IMR-90 (cell line): Measurements from ENCODE around the gene SDK1. TPM values are rescaled to one million over a fixed set of nuclear protein-coding genes. Genes with fewer than 3 reads are reported as not detected.

Experiments used
- ATAC-seq: fragments of 200-7000 bp; cut with Tn5 transposase; 2 replicates; pipeline ENCODE4 v1.9.1; 2020; ENCODE audit warnings: low read depth, mild to moderate bottlenecking, moderate library complexity
- BruUV-seq: library from RNA; stranded (reverse); fragments of 400-500 nt; replicated peaks from 2 replicates; lab custom pipeline; 2021; lab: Mats Ljungman, UMichigan
- CTCF ChIA-PET: fragments of 300-600 bp; formaldehyde crosslinking; extraction: SDS; loops from one replicate; lab custom pipeline; 2021; ENCODE audit warnings: antibody characterized with exemption; lab: Yijun Ruan, JAX
- POLR2A ChIA-PET: fragments of 300-600 bp; sonication (Branson Sonifier 250); formaldehyde crosslinking; loops from one replicate; lab custom pipeline; 2022; ENCODE audit warnings: antibody characterized with exemption; ENCODE audit not compliant: unreplicated experiment; lab: Charles Lee
- DNase-seq: peaks from one replicate; pipeline ENCODE4 v3.0.0; 2013
- H2AFZ ChIP-seq: replicated peaks from 2 replicates; pipeline ENCODE3; 2013; ENCODE audit warnings: low read length, mild to moderate bottlenecking; ENCODE audit not compliant: poor library complexity
- H2AK5ac ChIP-seq: 2 replicates; pipeline ENCODE4 v1.6.1; 2013; ENCODE audit warnings: low read depth, low read length, inconsistent platforms
- H2AK9ac ChIP-seq: replicated peaks from 2 replicates; pipeline ENCODE3; 2013; ENCODE audit warnings: mild to moderate bottlenecking, low read depth, low read length, moderate library complexity; ENCODE audit not compliant: poor library complexity
- H2BK120ac ChIP-seq: 2 replicates; pipeline ENCODE4 v1.6.1; 2013; ENCODE audit warnings: low read depth, low read length, inconsistent platforms
- H2BK15ac ChIP-seq: 3 replicates; pipeline ENCODE4 v1.6.1; 2013; ENCODE audit warnings: low read depth, low read length, inconsistent platforms
- H2BK20ac ChIP-seq: 2 replicates; pipeline ENCODE4 v1.6.1; 2013; ENCODE audit warnings: low read depth, mild to moderate bottlenecking, inconsistent platforms, low read length, moderate library complexity
- H2BK5ac ChIP-seq: 2 replicates; pipeline ENCODE4 v1.6.1; 2013; ENCODE audit warnings: mild to moderate bottlenecking, low read depth, low read length, inconsistent platforms; ENCODE audit not compliant: poor library complexity, severe bottlenecking
- H3K14ac ChIP-seq: replicated peaks from 2 replicates; pipeline ENCODE4 v1.6.1; 2013; ENCODE audit warnings: low read depth, low read length, inconsistent platforms
- H3K18ac ChIP-seq: 2 replicates; pipeline ENCODE4 v1.6.1; 2013; ENCODE audit warnings: low read depth, low read length, control low read depth
- H3K23ac ChIP-seq: 2 replicates; pipeline ENCODE4 v1.6.1; 2013; ENCODE audit warnings: low read depth, low read length, inconsistent platforms
- H3K27ac ChIP-seq: 2 replicates; pipeline ENCODE4 v1.5.1; 2013; ENCODE audit warnings: mild to moderate bottlenecking, control low read depth, low read length; ENCODE audit not compliant: insufficient read depth
- H3K27me3 ChIP-seq: 2 replicates; pipeline ENCODE4 v1.6.1; 2013; ENCODE audit warnings: low read length; ENCODE audit not compliant: control insufficient read depth, insufficient read depth
- H3K36me3 ChIP-seq: 2 replicates; pipeline ENCODE4 v1.6.1; 2013; ENCODE audit warnings: low read length, mixed read lengths; ENCODE audit not compliant: control insufficient read depth, insufficient read depth
- H3K4ac ChIP-seq: 2 replicates; pipeline ENCODE4 v1.6.1; 2013; ENCODE audit warnings: low read depth, low read length, inconsistent platforms
- H3K4me1 ChIP-seq: 2 replicates; pipeline ENCODE4 v1.6.1; 2013; ENCODE audit warnings: low read length, mixed read lengths; ENCODE audit not compliant: control insufficient read depth, insufficient read depth
- H3K4me2 ChIP-seq: 2 replicates; pipeline ENCODE4 v1.6.1; 2013; ENCODE audit warnings: low read depth, mild to moderate bottlenecking, control low read depth, low read length, moderate library complexity
- H3K4me3 ChIP-seq: 2 replicates; pipeline ENCODE4 v1.5.1; 2013; ENCODE audit warnings: low read depth, mild to moderate bottlenecking, control low read depth, low read length, moderate library complexity; ENCODE audit not compliant: insufficient read depth
- H3K56ac ChIP-seq: 2 replicates; pipeline ENCODE4 v1.6.1; 2013; ENCODE audit warnings: low read length, inconsistent platforms; ENCODE audit not compliant: insufficient read depth; ENCODE audit errors: extremely low read depth
- H3K79me1 ChIP-seq, 2 experiments: 2 replicates each; pipeline ENCODE4 v1.6.1; 2013; ENCODE audit warnings: low read length in 2 of 2, inconsistent platforms in 1 of 2, low read depth in 1 of 2
- H3K9ac ChIP-seq: 2 replicates; pipeline ENCODE4 v1.6.1; 2013; ENCODE audit warnings: low read depth, low read length, control low read depth
- H3K9me1 ChIP-seq: 2 replicates; pipeline ENCODE4 v1.6.1; 2013; ENCODE audit warnings: low read length, inconsistent platforms; ENCODE audit not compliant: insufficient read depth
- H3K9me3 ChIP-seq: 2 replicates; pipeline ENCODE4 v1.6.1; 2013; ENCODE audit warnings: low read length; ENCODE audit not compliant: control insufficient read depth, insufficient read depth
- H4K20me1 ChIP-seq: 2 replicates; pipeline ENCODE4 v1.6.1; 2013; ENCODE audit warnings: low read length, inconsistent platforms; ENCODE audit not compliant: insufficient read depth
- H4K5ac ChIP-seq: 2 replicates; pipeline ENCODE4 v1.6.1; 2013; ENCODE audit warnings: mild to moderate bottlenecking, low read depth, low read length, control low read depth
- H4K8ac ChIP-seq, 2 experiments: 2 replicates each; pipeline ENCODE4 v1.6.1; 2013; ENCODE audit warnings: low read depth in 2 of 2, low read length in 2 of 2, control low read depth in 1 of 2, inconsistent platforms in 1 of 2
- H4K91ac ChIP-seq: 2 replicates; pipeline ENCODE4 v1.6.1; 2013; ENCODE audit warnings: low read depth, low read length, inconsistent platforms; ENCODE audit not compliant: insufficient read depth
- BHLHE40 ChIP-seq: fragments of 150-350 bp; IDR thresholded peaks from 2 replicates; pipeline ENCODE4 v1.6.1; 2016; ENCODE audit warnings: mild to moderate bottlenecking, low read depth, low read length
- CEBPB ChIP-seq: IDR thresholded peaks from 2 replicates; pipeline ENCODE4 v1.6.1; 2012; ENCODE audit warnings: low read depth, low read length, improper control_type of control experiment
- CHD1 ChIP-seq: IDR thresholded peaks from 2 replicates; pipeline ENCODE4 v1.6.1; 2012; ENCODE audit warnings: low read depth, low read length, improper control_type of control experiment
- FOS ChIP-seq: fragments of 150-350 bp; IDR thresholded peaks from 2 replicates; pipeline ENCODE4 v1.6.1; 2016; ENCODE audit warnings: low read depth, low read length
- MAZ ChIP-seq: IDR thresholded peaks from 2 replicates; pipeline ENCODE4 v1.6.1; 2012; ENCODE audit warnings: low read depth, mild to moderate bottlenecking, low read length, improper control_type of control experiment, moderate library complexity, borderline replicate concordance
- POLR2A ChIP-seq: IDR thresholded peaks from 2 replicates; pipeline ENCODE4 v1.6.1; 2012; ENCODE audit warnings: mild to moderate bottlenecking, low read depth, low read length
- RAD21 ChIP-seq: IDR thresholded peaks from 2 replicates; pipeline ENCODE4 v1.6.1; 2012; ENCODE audit warnings: low read length, improper control_type of control experiment
- RCOR1 ChIP-seq: IDR thresholded peaks from 2 replicates; pipeline ENCODE4 v1.6.1; 2012; ENCODE audit warnings: mild to moderate bottlenecking, low read length, improper control_type of control experiment; ENCODE audit not compliant: insufficient replicate concordance
- RFX5 ChIP-seq: IDR thresholded peaks from 2 replicates; pipeline ENCODE4 v1.8.0; 2012; ENCODE audit warnings: low read depth, mild to moderate bottlenecking, low read length, moderate library complexity
- WGBS, 2 experiments: methylation state at CpG; one replicate each; pipeline versions ENCODE4 v1.1.5 to v1.1.7; 2013; ENCODE audit warnings: missing lambda C conversion rate in 2 of 2; ENCODE audit not compliant: insufficient read length in 1 of 2; ENCODE audit errors: extremely low coverage in 2 of 2; 5-methylcytosine and 5-hydroxymethylcytosine counted together
- dilution Hi-C: fragments of 300-500 bp; cut with HindIII; formaldehyde crosslinking; loops from one replicate; pipeline ENCODE4 v1.14.3; 2018; ENCODE audit warnings: low sequenced_read_pairs; ENCODE audit not compliant: unreplicated experiment
- in situ Hi-C: fragments of 300-500 bp; cut with MboI; formaldehyde crosslinking; loops from 3 replicates; pipeline ENCODE4 v1.14.3; 2019; ENCODE audit warnings: low sequenced_read_pairs, inconsistent platforms, mixed read lengths
- intact Hi-C: fragments of 100-400 bp; cut with micrococcal nuclease; formaldehyde crosslinking; loops from 2 replicates; pipeline ENCODE4 v1.10.0; 2022
- polyA plus RNA-seq, 3 experiments: library from polyadenylated mRNA; depleted of rRNA; stranded (reverse); fragments of >200 nt; gene quantifications; 2 replicates each; pipeline ENCODE4 v1.2.3, GENCODE V29; 2012; ENCODE audit warnings: low replicate concordance in 1 of 3
- total RNA-seq: library from RNA; depleted of rRNA; stranded (reverse); fragments of >200 nt; gene quantifications from 2 replicates; pipeline ENCODE4 v1.2.3, GENCODE V29; 2012

Gene SDK1
- total and polyA plus RNA-seq, 2 of the 4 experiments (the other 2 are of a cell fraction), result 1.5 to 1.6 TPM

GRCh38 chr7:3832199-3832598, 531.1 kb downstream of the SDK1 start:
- Histone ChIP-seq H2AK5ac (no peak overlapping the region), H3K9me3 (peaks cover 2% of the 10 kb centered on the region; the same call in 1 of the 2 replicates), H3K4me3 (no peak overlapping the region), H3K4ac (no peak overlapping the region), H3K56ac (no peak overlapping the region), H2BK15ac (no peak overlapping the region), H2BK5ac (no peak overlapping the region), H3K9me1 (no peaks in the 10 kb centered on the region), H2BK20ac (no peak overlapping the region), H2BK120ac (no peak overlapping the region), H3K27me3 (no peaks in the 10 kb centered on the region), H4K8ac (no peak overlapping the region), H4K20me1 (no peaks in the 10 kb centered on the region), H2AFZ (no peak overlapping the region), H3K4me2 (no peak overlapping the region), H3K9ac (no peak overlapping the region), H3K4me1 (no peaks in the 10 kb centered on the region), H2AK9ac (no peak overlapping the region), H3K27ac (no peak overlapping the region), H4K5ac (no peak overlapping the region), H3K23ac (no peak overlapping the region), H3K36me3 (no peaks in the 10 kb centered on the region), H3K14ac (no peak overlapping the region), H3K18ac (no peak overlapping the region), H3K79me1 (no peaks in the 10 kb centered on the region), H4K91ac (no peak overlapping the region)
- TF ChIP-seq CEBPB (no peak), RCOR1 (no peak), POLR2A (no peak), MAZ (no peak), RFX5 (no peak), RAD21 (no peak), BHLHE40 (no peak), CHD1 (no peak), FOS (no peak)
- ATAC-seq (no peak), DNase-seq (no peak)
- in situ Hi-C loops (no loop called here), intact Hi-C loops (no loop called here), dilution Hi-C loops (no loop called here)
- no TSS peak for BruUV-seq
- ChIA-PET CTCF (no interaction called here), POLR2A (no interaction called here)
- no CpG with 5 or more reads among the region's 4 CpGs for WGBS, 2 experiments
